ENCODE results near the gene TWNK.
A peak's percentile ranks its signal among the peaks of the same experiment; 100 is the strongest.
"Not testable (repeated sequence)": the region's sequence is repeated elsewhere in the genome, so short reads cannot be mapped to it uniquely, and the experiment has no call there.

TWNK gene

DNA sequence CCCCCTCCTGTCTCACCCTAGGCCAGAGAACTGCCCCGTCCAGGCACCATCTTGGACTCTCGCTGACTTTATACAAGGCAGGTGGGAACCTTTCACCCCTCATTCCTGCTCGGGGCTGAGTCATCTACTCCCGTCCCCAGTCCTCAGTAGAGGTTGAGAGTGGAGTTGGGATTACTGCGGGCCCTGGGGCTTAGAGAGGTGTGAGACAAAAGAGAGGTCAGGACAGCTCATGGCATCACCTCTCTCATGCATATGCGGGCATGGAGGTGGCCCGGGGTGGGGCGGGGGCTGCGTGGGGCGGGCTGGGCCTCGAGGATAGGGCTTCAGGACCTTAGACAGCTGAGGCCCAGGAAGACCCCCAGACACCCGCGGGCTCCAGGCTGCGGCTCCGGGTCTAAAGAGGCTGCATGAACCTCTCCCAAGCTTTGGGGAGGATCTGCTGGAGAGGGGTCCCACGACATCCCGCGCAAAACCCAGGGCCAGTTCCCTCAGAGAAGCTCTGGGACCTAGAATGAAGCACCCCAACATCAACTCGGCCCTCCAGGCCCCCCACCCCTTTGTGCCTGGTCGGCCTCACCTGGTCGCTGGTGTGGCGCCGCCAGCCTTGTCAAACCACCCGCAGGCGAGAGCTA, 43.3 kb downstream of the TWNK start:
- DNase-seq (ENCODE audit: low read depth): peak; percentile 26

DNA sequence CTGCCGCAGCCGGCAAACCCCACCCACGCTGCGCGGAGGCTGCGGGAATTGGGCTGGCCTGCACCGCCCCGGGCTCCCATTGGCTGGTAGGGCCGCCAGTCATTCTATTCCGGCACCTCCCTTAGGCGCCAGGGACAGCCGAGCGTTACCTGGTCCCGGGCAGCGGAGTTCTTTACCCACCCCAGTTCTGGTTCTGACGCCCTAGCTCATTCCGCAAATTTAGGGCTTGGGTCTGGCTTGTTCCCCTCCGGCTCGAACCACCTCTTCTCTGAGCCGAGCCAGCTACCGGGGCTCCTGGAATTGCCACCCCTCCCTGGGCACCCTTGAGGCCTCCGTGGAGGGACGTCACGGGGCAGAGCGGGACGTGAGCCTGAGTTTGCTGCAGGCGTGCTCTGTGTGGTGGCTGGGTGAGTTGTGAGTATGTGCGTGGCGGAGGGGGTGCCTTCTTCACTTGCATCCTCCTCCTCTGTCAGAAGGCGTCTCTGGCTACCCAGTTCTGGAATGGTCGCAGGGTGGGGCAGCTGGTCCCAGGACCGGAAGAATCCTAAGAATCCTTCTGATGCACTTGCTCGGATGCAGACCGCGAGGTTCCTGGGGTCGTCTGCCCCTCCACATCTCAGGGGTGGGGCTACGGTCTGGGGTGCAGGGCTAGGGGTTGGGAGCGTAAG, 43.9 kb downstream of the TWNK start, which contains the start of the genes PDZD7 and SFXN3:
Gene PDZD7, minus strand, starts transcription at position 2 of the 668 bp plus-strand sequence. CDS start 910 bp downstream, outside the sequence.
Gene SFXN3, plus strand, starts transcription at position 107 of the 668 bp plus-strand sequence. CDS start 3,461 bp downstream, outside the sequence.
- DNase-seq (ENCODE audit: low read depth): peak; percentile 94

DNA sequence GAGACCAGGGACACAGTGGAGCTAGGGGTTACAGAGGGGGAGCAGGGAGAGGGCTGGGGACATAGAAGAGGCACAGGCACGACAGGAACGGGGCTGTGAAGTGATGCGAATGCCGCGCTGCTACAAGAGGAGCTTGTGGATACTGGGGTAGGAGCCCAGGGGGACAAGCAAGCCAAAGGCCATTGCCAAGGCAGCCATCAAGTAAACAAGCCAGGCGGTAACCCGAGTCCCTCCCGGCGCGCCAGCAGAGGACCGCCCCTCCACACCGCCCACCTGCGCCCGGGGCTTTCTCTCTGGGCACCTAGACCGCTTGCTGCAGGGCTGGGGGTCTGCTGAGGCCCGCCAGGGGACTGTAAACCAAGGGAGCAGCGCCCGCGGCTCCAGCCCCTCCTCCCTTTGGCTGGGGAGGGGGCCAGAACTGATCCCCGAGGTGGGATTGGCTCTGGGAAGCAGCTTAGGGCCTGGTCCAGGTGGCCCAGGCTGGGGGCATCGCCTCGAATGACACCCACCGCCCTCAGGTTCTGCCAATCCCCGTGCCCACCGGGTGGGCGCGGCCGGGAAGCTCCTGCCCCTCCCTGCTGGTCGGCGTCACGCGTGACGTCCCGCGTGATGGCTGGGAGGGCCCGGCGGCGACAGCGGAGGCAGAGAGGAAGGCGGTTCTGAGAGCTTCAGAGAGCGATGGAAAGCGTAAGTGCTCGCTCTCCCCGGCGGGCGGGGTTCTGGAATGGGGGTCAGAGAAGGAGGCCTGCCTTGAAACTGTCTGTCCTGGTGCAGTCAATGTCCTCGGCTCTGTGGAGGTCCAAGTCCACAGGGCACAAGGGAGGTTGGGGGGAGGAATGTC, 44.7 kb downstream of the TWNK start:
- DNase-seq (ENCODE audit: low read depth): peak; percentile 67

DNA sequence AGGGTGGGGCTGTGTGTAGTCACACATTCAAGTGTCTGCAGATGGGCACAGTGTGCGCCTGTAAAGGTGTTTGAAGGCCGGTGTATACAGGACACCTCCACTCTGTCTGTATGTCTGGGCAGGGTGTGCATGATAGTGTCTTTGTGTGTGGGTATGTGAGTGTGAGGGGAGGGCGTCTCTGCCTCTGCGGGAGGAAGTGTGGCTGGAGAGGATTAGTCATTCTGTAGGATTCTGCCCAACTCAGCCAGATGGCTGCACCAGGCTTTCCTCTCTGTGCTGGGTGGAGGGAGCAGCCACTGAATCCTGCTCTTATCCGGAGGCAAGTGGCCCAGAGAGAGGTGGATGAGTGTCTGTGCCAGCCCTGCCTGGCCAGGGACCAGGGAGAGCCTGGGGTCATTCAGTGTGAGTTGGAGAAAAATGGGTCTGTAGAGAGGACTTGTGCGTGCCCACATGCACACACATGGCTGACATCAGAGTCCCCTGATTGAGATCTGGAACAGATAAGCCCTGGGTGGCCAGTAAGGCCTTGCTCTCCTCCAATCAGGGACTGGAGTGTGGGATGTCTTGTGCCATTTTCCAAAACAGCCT, 45.4 kb downstream of the TWNK start:
- peak; percentile 89 for DNase-seq (ENCODE audit: low read depth)

DNA sequence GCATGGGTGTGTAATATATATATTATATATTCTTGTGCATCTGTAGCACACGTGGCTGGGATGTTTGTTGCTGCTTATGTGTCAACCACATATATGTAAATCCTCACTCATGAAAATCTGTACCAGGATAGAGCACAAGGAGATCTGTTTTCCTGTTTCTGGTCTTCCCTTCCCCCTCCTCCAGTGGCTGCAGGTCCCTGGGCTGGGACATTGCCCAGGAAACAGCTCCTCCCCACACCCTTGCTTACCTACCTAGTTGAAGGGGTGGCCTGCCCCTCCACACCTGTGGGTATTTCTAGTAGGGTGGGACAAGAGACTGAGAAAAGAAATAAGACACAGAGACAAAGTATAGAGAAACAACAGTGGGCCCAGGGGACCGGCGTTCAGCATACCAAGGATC, 45.9 kb downstream of the TWNK start:
- no peak for DNase-seq (ENCODE audit: low read depth)

DNA sequence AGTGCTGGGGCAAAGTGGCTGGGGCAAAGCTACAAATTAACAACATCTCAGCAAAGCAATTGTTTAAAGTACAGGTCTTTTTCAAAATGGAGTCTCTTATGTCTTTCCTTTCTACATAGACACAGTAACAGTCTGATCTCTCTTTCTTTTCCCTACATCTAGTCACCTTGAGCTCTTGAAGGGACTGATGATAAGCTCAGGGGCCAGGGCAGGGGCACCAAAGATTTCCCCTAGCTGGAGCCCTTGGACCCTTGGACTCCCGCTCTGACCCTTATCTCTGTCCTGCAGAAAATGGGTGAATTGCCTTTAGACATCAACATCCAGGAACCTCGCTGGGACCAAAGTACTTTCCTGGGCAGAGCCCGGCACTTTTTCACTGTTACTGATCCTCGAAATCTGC, 47.1 kb downstream of the TWNK start:
- not testable (repeated sequence) for DNase-seq (ENCODE audit: low read depth)

DNA sequence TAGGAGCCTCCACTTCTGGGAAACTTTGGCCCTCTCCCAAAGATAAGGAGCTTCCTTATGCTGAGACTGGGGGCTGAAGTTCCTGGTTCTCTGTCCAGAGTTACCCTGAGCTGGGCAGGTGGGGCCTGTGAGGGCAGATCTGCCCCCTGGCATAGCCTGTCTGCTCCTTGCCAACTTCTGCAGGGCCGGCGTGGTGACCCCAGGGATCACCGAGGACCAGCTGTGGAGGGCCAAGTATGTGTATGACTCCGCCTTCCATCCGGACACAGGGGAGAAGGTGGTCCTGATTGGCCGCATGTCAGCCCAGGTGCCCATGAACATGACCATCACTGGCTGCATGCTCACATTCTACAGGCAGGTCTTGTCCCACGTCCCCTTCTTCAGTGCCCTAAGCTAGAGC, 48.0 kb downstream of the TWNK start:
- DNase-seq (ENCODE audit: low read depth): no peak

DNA sequence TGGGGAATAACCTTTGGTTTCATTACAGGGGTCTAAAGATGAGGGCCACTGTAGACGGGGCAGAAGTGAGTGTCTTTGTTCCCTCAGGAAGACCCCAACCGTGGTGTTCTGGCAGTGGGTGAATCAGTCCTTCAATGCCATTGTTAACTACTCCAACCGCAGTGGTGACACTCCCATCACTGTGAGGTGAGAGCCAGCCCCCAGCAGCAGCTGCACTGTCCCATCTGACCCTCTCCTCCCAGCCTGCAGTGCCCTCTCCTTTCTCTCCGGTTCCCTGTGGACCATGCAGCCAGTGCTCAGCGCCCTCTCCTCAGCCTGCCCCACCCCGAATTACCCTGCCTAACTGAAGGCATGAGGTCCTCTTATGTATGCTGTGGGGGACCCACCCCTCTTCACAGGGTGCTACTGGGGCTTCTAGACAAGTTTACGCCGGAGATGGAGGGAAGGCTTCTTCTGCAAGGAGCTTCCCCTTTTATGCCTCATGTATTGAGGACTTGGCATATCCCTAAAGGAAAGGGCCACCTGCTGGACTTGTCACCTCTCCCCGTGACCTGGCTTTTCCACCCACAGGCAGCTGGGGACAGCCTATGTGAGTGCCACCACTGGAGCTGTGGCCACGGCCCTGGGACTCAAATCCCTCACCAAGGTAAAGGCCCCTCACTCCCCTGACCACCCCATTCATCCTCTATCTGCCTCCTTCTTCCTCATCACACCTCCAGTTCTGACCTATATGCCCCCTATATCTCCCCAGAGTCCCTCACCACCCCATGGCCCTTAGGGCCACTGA, 48.8 kb downstream of the TWNK start:
- DNase-seq (ENCODE audit: low read depth): no peak

DNA sequence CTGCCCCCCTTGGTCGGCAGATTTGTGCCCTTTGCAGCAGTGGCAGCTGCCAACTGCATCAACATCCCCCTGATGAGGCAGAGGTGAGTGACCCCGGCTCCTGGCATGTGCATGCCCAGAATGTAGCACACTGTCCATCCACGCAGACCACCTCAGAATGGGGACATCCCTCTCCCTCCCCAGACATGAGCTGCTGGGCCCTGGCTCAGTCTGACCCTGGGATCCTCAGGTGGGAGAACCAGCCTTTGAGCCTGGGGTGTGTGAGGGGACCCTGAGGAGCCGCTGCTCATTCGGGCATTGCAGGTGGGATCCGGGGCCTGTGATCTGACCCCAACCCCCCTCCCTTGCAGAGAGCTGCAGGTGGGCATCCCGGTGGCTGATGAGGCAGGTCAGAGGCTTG, 49.4 kb downstream of the TWNK start:
- no peak for DNase-seq (ENCODE audit: low read depth)

DNA sequence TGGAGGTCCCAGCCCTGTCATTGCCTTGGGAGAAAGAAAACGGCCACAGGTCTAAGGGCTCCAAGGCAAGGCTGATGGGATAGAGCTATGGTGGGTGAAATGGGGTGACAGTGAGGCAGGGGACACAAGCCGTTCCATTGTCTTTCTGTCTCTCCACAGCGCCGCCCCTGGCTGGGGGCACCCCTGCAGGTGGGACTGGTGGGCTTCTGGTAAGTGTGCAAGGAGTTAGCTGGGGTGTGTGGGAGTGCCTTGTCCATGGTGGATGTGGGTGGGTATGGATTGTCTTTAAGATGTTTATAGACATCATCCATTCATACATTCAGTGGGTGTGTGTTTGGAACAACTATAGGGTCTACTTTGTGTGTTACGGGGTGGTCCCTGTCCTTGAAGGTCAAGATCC, 51.1 kb downstream of the TWNK start:
- DNase-seq (ENCODE audit: low read depth): no peak

DNA sequence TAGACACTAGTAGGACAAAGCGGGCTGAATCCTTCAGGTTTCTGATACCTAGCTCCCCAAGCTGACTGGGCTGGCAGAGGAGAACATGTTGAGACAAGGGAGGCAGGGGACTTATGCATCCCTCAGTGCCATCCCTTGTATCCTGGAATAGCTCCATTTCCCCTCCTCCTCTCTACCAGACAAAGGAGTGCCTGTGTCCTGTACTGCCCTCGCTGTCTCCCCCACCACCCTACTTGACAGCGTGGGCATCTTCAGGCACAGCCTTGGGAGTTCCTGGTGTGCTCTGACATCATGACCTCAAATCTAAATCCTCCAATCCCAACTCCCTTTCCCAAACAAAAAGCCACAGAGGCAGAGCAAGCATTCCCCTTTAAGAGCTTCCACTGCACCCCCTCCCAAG, 52.7 kb downstream of the TWNK start:
- DNase-seq (ENCODE audit: low read depth): no peak

DNA sequence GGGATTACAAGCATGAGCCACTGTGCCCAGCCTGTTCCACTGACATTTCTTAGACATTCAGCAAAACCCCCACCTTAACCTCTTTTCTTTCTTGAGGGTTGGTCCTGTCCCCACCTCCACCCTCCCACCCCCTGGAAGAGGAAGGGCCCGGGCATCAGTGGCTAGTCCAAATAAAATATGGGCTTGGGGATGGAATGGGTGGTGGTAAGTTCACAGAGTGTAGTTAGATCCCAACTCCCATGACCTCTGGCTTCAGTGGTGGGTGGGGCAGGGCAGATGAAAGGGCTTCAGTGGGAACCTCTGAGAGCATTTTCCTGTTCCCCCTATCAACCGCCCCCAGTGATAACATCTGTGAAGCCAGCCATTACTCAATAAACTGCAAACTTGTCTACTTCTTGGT, 53.5 kb downstream of the TWNK start:
- DNase-seq (ENCODE audit: low read depth): no peak

DNA sequence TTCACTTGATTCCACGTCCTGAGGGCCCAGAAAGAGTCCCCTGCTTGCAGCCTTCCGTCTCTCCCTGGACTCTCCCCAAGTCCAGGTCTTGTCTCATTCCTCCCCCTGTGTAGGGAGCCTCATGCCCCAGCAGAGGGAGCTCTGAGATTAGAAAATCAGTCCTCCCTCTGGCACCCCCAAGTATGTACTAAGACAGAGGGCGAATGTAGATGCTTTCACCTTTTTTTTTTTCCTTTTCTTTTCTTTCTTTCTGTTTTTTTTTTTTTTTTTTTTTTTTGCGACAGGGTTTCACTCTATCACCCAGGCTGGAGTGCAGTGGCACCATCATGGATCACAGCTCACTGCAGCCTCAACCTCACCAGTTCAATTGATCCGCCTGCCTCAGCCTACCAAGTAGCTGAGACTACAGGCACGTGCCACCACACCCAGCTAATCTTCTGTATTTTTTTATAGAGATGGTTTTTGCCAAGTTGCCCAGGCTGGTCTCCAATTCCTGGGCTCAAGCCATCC, 54.0 kb downstream of the TWNK start:
- DNase-seq (ENCODE audit: low read depth): peak; percentile 89

DNA sequence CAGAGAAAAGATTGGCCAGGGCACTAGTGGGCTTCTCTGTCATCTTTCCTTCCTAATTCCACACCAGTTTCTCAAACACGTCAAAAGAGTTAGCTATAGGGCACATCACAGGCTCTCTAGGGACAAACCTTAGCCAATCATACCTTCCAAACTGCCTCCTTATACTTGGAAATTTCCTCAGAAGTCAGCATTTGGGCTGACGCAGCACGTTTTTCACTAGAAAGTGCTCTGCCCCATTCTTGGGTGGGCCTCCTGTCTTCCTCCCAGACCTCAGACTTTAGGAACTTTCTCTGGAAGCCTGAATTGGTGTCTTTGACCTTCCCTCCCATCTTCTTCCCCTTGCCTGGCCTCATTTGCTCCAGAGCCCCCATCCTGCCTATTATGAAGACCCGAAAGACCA, 54.8 kb downstream of the TWNK start:
- DNase-seq (ENCODE audit: low read depth): no peak

DNA sequence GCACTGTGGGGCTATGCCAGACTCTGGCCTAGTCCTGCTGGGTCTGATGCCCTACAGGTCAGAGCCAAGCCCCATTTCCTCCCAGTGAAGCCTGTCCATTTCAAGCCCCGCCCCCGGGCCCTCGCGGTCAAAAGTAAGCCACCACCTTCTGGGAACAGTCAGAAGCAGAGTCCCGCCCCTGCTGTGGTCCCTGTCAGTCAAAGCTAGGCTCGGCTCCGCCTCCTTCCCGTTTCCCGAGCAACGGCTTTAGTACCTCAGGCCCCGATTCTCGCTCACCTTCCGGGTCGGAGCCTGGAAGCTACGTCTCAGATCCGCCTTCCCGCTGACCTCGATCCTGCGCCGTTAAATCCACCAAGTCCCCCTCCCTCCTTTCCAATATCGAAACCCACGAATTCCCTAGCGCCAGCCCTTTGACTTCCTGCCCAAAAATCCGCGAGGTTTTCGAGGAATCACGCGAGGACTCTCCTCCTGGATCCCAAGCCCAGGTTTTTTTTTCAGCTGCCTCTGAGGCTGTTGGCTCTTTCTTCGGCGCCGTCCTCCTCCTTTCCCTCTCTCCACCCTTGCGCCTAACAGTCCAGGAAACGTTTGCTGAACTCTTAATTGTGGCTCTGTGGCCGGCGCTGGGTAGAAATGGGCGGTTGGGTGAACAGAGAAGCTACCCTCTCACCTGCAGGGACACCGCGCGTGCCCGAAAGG, 55.5 kb downstream of the TWNK start:
- peak; percentile 93 for DNase-seq (ENCODE audit: low read depth)

DNA sequence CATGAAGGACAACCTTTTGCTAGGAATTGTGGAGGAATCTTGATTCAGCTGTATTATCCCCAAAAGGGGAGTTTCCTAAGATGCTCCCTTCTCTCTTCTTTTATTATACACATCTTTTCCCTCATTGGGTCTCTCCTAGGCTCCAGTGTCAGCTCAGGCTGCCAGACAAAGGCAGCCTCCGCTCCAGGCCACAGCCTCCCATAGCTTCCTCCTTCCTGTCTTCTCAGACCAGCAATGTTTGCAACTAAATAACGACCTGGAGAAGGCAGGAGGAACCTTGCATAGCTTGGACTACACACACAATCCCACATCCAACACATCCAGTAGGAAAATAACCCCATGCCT, 56.0 kb downstream of the TWNK start:
- no peak for DNase-seq (ENCODE audit: low read depth)
